Colonic mucosa (tissue), 4 donors: ENCODE data around the gene DGKB. TPM values are rescaled to one million over a fixed set of nuclear protein-coding genes. Genes with fewer than 3 reads are reported as not detected.

Experiments
- DNase-seq: peaks from one replicate; pipeline ENCODE4 v3.0.0-alpha.2; 2020
- H3K27ac ChIP-seq: fragments of 200-600 bp; one replicate; pipeline ENCODE4 v1.8.0; 2021
- H3K27me3 ChIP-seq: fragments of 200-600 bp; one replicate; pipeline ENCODE4 v1.8.0; 2021
- H3K36me3 ChIP-seq: fragments of 200-600 bp; one replicate; pipeline ENCODE4 v1.8.0; 2021
- H3K4me1 ChIP-seq: fragments of 200-600 bp; one replicate; pipeline ENCODE4 v1.8.0; 2021; ENCODE audit warnings: mild to moderate bottlenecking
- H3K4me3 ChIP-seq: fragments of 200-600 bp; one replicate; pipeline ENCODE4 v1.8.0; 2021
- H3K9ac ChIP-seq, 2 donors: one replicate each; pipeline ENCODE4 v1.7.0; 2013; ENCODE audit warnings: control low read depth in 2 of 2, low read depth in 2 of 2, low read length in 2 of 2
- H3K9me3 ChIP-seq: fragments of 200-600 bp; one replicate; pipeline ENCODE4 v1.8.0; 2021
- CTCF ChIP-seq: fragments of 200-600 bp; IDR thresholded peaks from one replicate; pipeline ENCODE4 v1.8.0; 2022; ENCODE audit warnings: antibody characterized with exemption, mild to moderate bottlenecking
- intact Hi-C: fragments of 100-400 bp; cut with DNase I; formaldehyde crosslinking; loops from one replicate; pipeline ENCODE4 v1.14.1; 2022
- total RNA-seq, 2 donors: library from RNA; stranded (reverse); fragmentation: NEBNext Ultra II Directional in 1 of 2; extraction: Animal tissue kit (Norgen Biotek cat#: 25700) in 1 of 2; gene quantifications; one replicate each; pipeline ENCODE4 v1.2.1, GENCODE V29; 2021
- donor health status: healthy.
- donor health status: DM: no; HTN: no; CAD: no.
- donor health status: DM: no; HTN: no; CAD: no.

DGKB gene
- total RNA-seq, 2 donors from 2014 or later, result 0.25 to 0.61 TPM

DNA sequence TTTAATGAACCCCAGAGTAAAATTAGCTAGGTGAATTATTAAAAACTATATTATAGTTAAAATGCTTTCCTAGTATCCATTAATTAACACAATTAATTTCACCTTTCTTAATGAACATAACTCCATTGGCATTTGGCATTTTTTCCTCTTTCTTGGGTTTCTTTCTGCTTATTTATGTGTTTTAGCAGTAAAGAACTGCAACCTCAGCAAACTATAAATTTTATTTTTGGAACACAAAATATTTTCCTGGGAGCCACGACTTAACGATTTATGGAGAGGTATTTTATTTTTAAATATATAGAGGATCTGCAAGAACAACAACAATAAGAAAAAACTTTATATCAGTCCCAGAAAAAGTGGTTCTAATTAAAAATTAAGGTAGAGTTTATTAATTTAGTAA is 465.7 kb downstream of the DGKB start:
- H3K27me3 ChIP-seq, result no peaks in the 10 kb centered on the region
- no peaks in the 10 kb centered on the region for H3K36me3 ChIP-seq
- no peak overlapping the region for H3K27ac ChIP-seq
- TF ChIP-seq CTCF, result no peak
- no peak overlapping the region for H3K9ac ChIP-seq
- DNase-seq, result no peak
- intact Hi-C loops, result no loop called here
- H3K4me1 ChIP-seq, result no peaks in the 10 kb centered on the region
- no peak overlapping the region for H3K4me3 ChIP-seq
- H3K9me3 ChIP-seq, result no peaks in the 10 kb centered on the region

GRCh38 chr7:14432924-14433323 is 469.6 kb downstream of the DGKB start:
- Histone ChIP-seq H3K27ac (no peak overlapping the region), H3K36me3 (no peaks in the 10 kb centered on the region), H3K9me3 (no peaks in the 10 kb centered on the region), H3K4me3 (no peak overlapping the region), H3K27me3 (no peaks in the 10 kb centered on the region), H3K9ac (no peak overlapping the region), H3K4me1 (no peaks in the 10 kb centered on the region)
- DNase-seq, result no peak
- intact Hi-C loops, result no loop called here
- no peak for TF ChIP-seq CTCF

DNA sequence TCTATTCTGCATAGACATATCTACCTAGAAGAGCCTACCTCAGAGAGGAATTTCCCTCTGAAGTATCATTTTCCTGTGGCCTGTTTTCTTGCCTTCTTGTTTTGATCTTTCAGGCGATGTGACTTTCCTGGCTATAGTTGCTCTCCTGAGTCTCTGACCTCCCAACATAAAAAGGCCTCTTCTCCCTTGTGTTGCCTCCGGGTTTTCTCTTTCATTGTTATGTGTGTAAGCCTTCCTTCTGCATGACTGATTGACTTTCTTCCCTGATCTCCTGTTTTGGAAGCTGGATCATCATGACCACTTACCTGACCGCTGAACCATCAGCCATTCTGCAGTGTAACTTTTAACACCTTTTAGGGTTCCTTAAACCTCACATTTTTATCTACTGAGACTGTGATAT is 471.6 kb downstream of the DGKB start:
- H3K36me3 ChIP-seq, result no peaks in the 10 kb centered on the region
- no peak overlapping the region for H3K4me3 ChIP-seq
- H3K9ac ChIP-seq, result no peak overlapping the region
- TF ChIP-seq CTCF, result no peak
- intact Hi-C loops, result no loop called here
- no peak overlapping the region for H3K27ac ChIP-seq
- H3K27me3 ChIP-seq, result no peaks in the 10 kb centered on the region
- no peaks in the 10 kb centered on the region for H3K4me1 ChIP-seq
- no peak for DNase-seq
- H3K9me3 ChIP-seq, result no peaks in the 10 kb centered on the region

DNA sequence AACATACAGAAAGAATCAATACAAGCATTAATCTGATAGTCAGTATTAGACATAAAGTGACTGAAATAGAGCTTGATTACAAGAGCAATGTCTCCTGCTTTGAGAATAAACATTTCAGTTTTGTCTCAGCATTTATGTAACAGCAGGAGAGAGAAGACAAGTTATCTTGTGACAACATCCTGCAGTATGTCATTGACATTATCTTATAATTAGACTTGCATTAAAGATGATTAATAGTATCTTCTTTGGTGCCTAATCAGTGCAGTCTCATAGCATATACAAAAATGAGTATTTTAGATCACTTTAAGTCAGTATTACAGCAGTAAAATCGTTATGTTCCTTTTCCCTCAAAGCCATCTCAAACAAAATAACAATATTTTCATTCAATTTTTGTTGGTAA is 477.0 kb downstream of the DGKB start:
- DNase-seq, result no peak
- intact Hi-C loops, result no loop called here
- H3K27me3 ChIP-seq, result no peaks in the 10 kb centered on the region
- no peak overlapping the region for H3K4me3 ChIP-seq
- no peak overlapping the region for H3K9ac ChIP-seq
- no peaks in the 10 kb centered on the region for H3K36me3 ChIP-seq
- no peaks in the 10 kb centered on the region for H3K4me1 ChIP-seq
- no peak overlapping the region for H3K27ac ChIP-seq
- H3K9me3 ChIP-seq, result no peaks in the 10 kb centered on the region
- TF ChIP-seq CTCF, result no peak

- intact Hi-C loops, result no loop called here
- no peak for TF ChIP-seq CTCF
- H3K36me3 ChIP-seq, result no peaks in the 10 kb centered on the region
- H3K4me1 ChIP-seq, result no peaks in the 10 kb centered on the region
- no peaks in the 10 kb centered on the region for H3K9me3 ChIP-seq
- H3K27ac ChIP-seq, result no peak overlapping the region
- H3K4me3 ChIP-seq, result no peak overlapping the region
- H3K27me3 ChIP-seq, result no peaks in the 10 kb centered on the region
- no peak overlapping the region for H3K9ac ChIP-seq
- no peak for DNase-seq
These were observed 477.9 kb downstream of the DGKB start for GRCh38 chr7:14424675-14425074.

- intact Hi-C loops, result no loop called here
- Histone ChIP-seq H3K9ac (no peak overlapping the region), H3K36me3 (no peaks in the 10 kb centered on the region)
These were observed 481.8 kb downstream of the DGKB start for GRCh38 chr7:14420768-14421167.

More at GRCh38 chr7:14420768-14421167, 481.8 kb downstream of the DGKB start:
- TF ChIP-seq CTCF, result no peak
- no peak overlapping the region for H3K4me3 ChIP-seq
- no peak overlapping the region for H3K27ac ChIP-seq
- no peak for DNase-seq
- no peaks in the 10 kb centered on the region for H3K4me1 ChIP-seq
- no peaks in the 10 kb centered on the region for H3K27me3 ChIP-seq
- no peaks in the 10 kb centered on the region for H3K9me3 ChIP-seq
